ENCODE results near the gene RAD51. TPM values are rescaled to one million over a fixed set of nuclear protein-coding genes. Genes with fewer than 3 reads are reported as not detected.

Gene RAD51
- total and polyA plus RNA-seq, 2 of the 8 experiments (the other 6 are each of a cell fraction or from before 2014, with no cell fraction given) = 32.2 to 42.4 TPM

DNA sequence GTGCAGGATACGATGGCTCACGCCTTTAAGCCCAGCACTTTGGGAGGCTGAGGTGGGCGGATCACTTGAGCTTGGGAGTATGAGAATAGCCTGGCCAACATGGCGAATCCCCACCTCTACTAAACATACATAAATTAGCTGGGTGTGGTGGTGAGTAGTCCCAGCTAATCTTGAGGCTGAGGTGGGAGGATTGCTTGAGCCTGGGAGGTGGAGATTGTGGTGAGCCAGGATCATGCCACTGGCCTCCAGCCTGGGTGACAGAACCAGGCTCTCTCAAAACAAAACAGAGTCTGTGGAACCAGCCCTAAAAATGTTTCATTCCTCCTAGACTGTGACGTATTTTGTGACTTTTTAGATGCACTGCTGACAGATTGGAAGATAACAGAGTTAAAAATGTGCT is 34.3 kb upstream of the RAD51 start:
- H3K14ac ChIP-seq (ENCODE audit: insufficient read length) = no peak overlapping the region
- H4K5ac ChIP-seq (ENCODE audit: insufficient read length, low read depth, low read length) = no peak overlapping the region
- no peak overlapping the region for H3K23ac ChIP-seq (ENCODE audit: insufficient read length)
- no peak overlapping the region for H2BK20ac ChIP-seq (ENCODE audit: low read length)
- H4K8ac ChIP-seq (ENCODE audit: extremely low read depth, insufficient read depth, low read length) = no peak overlapping the region
- H3K4ac ChIP-seq (replicated peaks; ENCODE audit: insufficient read length, low read depth, low read length) = no peak overlapping the region
- no peak overlapping the region for H4K91ac ChIP-seq (replicated peaks; ENCODE audit: insufficient read length, low read length)
- H3K56ac ChIP-seq (replicated peaks; ENCODE audit: insufficient read length, low read depth, low read length) = no peak overlapping the region
- no peaks in the 10 kb centered on the region for H3K79me2 ChIP-seq (ENCODE audit: control insufficient read depth in 1 of 2, insufficient read depth in 2 of 2, low read length in 2 of 2)
- no peak overlapping the region for H3K9ac ChIP-seq (replicated peaks in 1 of 4; ENCODE audit: extremely low read depth in 1 of 4, low read depth in 3 of 4, low read length in 3 of 4)
- no peaks in the 10 kb centered on the region for H3K9me3 ChIP-seq (ENCODE audit: insufficient read depth in 2 of 2, low read depth in 1 of 2, low read length in 1 of 2)
- DNase-seq (ENCODE audit: low read depth in 1 of 2, low spot score in 2 of 2) (no peak), FAIRE-seq (no peak)
- no peak overlapping the region for H2AK5ac ChIP-seq (ENCODE audit: low read depth, low read length)
- TF ChIP-seq GABPA (IDR thresholded peaks at IDR 0.05; ENCODE audit: borderline replicate concordance, insufficient read depth, low read length) (no peak), GTF2F1 (IDR thresholded peaks at IDR 0.05; ENCODE audit: borderline replicate concordance, low read depth, low read length) (no peak), POU5F1 (IDR thresholded peaks at IDR 0.05; ENCODE audit: low read depth, low read length) (no peak), POLR2A (IDR thresholded peaks at IDR 0.05; ENCODE audit: control extremely low read depth in 1 of 2, low read depth in 2 of 2, low read length in 2 of 2) (no peak), EZH2 (IDR thresholded peaks at IDR 0.05; ENCODE audit: low read depth, low read length, severe bottlenecking) (no peak), HDAC6 (IDR thresholded peaks at IDR 0.05; ENCODE audit: low read depth, low read length) (no peak), NRF1 (IDR thresholded peaks at IDR 0.05; ENCODE audit: low read depth, low read length) (no peak), CHD2 (IDR thresholded peaks at IDR 0.05; ENCODE audit: low read length) (no peak), RXRA (IDR thresholded peaks at IDR 0.05; ENCODE audit: insufficient read depth, low read depth, low read length) (no peak), TAF1 (IDR thresholded peaks at IDR 0.05; ENCODE audit: low read depth, low read length) (no peak), MAFK (IDR thresholded peaks at IDR 0.05; ENCODE audit: low read depth, low read length) (no peak), SAP30 (IDR thresholded peaks at IDR 0.05; ENCODE audit: insufficient read depth, insufficient replicate concordance, low read length) (no peak), CEBPB (IDR thresholded peaks at IDR 0.05; ENCODE audit: low read depth, low read length) (no peak), SIX5 (IDR thresholded peaks at IDR 0.05; ENCODE audit: low read depth, low read length) (no peak)
- TF ChIP-seq, protein P1, sequence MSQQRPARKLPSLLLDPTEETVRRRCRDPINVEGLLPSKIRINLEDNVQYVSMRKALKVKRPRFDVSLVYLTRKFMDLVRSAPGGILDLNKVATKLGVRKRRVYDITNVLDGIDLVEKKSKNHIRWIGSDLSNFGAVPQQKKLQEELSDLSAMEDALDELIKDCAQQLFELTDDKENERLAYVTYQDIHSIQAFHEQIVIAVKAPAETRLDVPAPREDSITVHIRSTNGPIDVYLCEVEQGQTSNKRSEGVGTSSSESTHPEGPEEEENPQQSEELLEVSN (IDR thresholded peaks at IDR 0.05) = no peak
- no peaks in the 10 kb centered on the region for H3K4me1 ChIP-seq (replicated peaks in 1 of 4; ENCODE audit: control insufficient read depth in 3 of 4, insufficient read depth in 4 of 4, low read length in 3 of 4)
- no peak overlapping the region for H3K4me2 ChIP-seq (ENCODE audit: insufficient read depth in 1 of 2, low read depth in 2 of 2, low read length in 2 of 2)
- 95% methylated on average over 2 of the region's 5 CpGs; no CpG with 5 or more reads in 1 of the 2 experiments for WGBS, 2 experiments (ENCODE audit: extremely low coverage in 1 of 2, insufficient coverage in 1 of 2, insufficient read length in 1 of 2, insufficient replicate concordance in 2 of 2, low coverage in 1 of 2, low lambda C conversion rate in 2 of 2, missing lambda C conversion rate in 1 of 2)
- no peaks in the 10 kb centered on the region for H3K27me3 ChIP-seq (replicated peaks in 1 of 4; ENCODE audit: control insufficient read depth in 3 of 4, extremely low read depth in 1 of 4, insufficient read depth in 3 of 4, low read length in 3 of 4)
- H3K4me3 ChIP-seq (ENCODE audit: extremely low read depth in 1 of 4, insufficient read depth in 2 of 4, low read depth in 3 of 4, low read length in 4 of 4) = no peak overlapping the region
- no peak overlapping the region for H3K18ac ChIP-seq (ENCODE audit: extremely low read depth, low read length)
- POLR2A ChIA-PET (ENCODE audit: partially characterized antibody) = interaction anchor here (0.9 kb wide), 1 partner anchor 41 kb away, joined by 3 read pairs; no protein-coding TSS in a partner anchor
- H3K36me3 ChIP-seq (ENCODE audit: control insufficient read depth in 2 of 4, insufficient read depth in 4 of 4, low read length in 3 of 4) = peaks cover 0 to 6% (median 3%) of the 10 kb centered on the region in 4 experiments; a peak in 5 of 8 replicates
- H2BK15ac ChIP-seq (ENCODE audit: low read length) = no peak overlapping the region
- no peak overlapping the region for H3K27ac ChIP-seq (ENCODE audit: low read depth, low read length)
- CTCF ChIA-PET (ENCODE audit: partially characterized antibody) = no interaction called here
- H2BK12ac ChIP-seq (ENCODE audit: low read depth, low read length) = no peak overlapping the region
- no peaks in the 10 kb centered on the region for H3K23me2 ChIP-seq (ENCODE audit: low read depth, low read length)
- H2AFZ ChIP-seq (ENCODE audit: low read length) = no peak overlapping the region
- H3K79me1 ChIP-seq (ENCODE audit: low read depth, low read length) = no peaks in the 10 kb centered on the region
- peaks cover 0 to 1% of the 10 kb centered on the region in 2 experiments for H4K20me1 ChIP-seq (replicated peaks in 1 of 2; ENCODE audit: control insufficient read depth in 1 of 2, insufficient read depth in 2 of 2, low read length in 2 of 2)
- H2BK120ac ChIP-seq (replicated peaks; ENCODE audit: low read depth, low read length) = no peak overlapping the region
- no peak overlapping the region for H2BK5ac ChIP-seq (ENCODE audit: low read depth, low read length)
